GM12891 (cell line): ENCODE results near the gene SMG6.

Source experiments
- DNase-seq: peaks from one replicate; pipeline ENCODE4 v3.0.0; 2011; ENCODE audit warnings: low spot score; ENCODE audit not compliant: insufficient read length
- FAIRE-seq: peaks from 2 replicates; lab custom pipeline; 2011; peaks lifted over from hg19 to GRCh38; lab: Jason Lieb, UNC
- PAX5 ChIP-seq: IDR thresholded peaks from 2 replicates; pipeline ENCODE4 v1.6.1; 2011; ENCODE audit warnings: low read length, moderate library complexity, mild to moderate bottlenecking; ENCODE audit not compliant: insufficient read depth, severe bottlenecking
- POLR2A ChIP-seq: IDR thresholded peaks from 2 replicates; pipeline ENCODE4 v1.6.1; 2011; ENCODE audit warnings: low read depth, low read length, control low read depth
- POLR2AphosphoS5 ChIP-seq: IDR thresholded peaks from 2 replicates; pipeline ENCODE4 v1.6.1; 2011; ENCODE audit warnings: low read depth, low read length, control low read depth
- POU2F2 ChIP-seq: IDR thresholded peaks from 2 replicates; pipeline ENCODE4 v1.6.1; 2011; ENCODE audit warnings: low read depth, mild to moderate bottlenecking, control low read depth, low read length, moderate library complexity
- SPI1 ChIP-seq: IDR thresholded peaks from 2 replicates; pipeline ENCODE4 v1.6.1; 2011; ENCODE audit warnings: low read depth, low read length, control low read depth
- TAF1 ChIP-seq: IDR thresholded peaks from 2 replicates; pipeline ENCODE4 v1.6.1; 2011; ENCODE audit warnings: low read depth, low read length, control low read depth

Gene SMG6

GRCh38 chr17:2049333-2050299 lies 254.0 kb downstream of the SMG6 start:
- peak; percentile 83 for DNase-seq
- TF ChIP-seq TAF1: no peak
- FAIRE-seq: peak; percentile 95

GRCh38 chr17:2048805-2049204 lies 254.8 kb downstream of the SMG6 start:
- DNase-seq: no peak
- FAIRE-seq: peak; percentile 9

GRCh38 chr17:2047590-2047989 lies 256.0 kb downstream of the SMG6 start:
- FAIRE-seq (no peak), DNase-seq (no peak)
- TF ChIP-seq POLR2AphosphoS5: no peak
- TF ChIP-seq TAF1: no peak
- no peak for TF ChIP-seq POU2F2
- no peak for TF ChIP-seq POLR2A
- no peak for TF ChIP-seq SPI1
- TF ChIP-seq PAX5: no peak

More at GRCh38 chr17:2048805-2049204, 254.8 kb downstream of the SMG6 start:
- TF ChIP-seq POLR2A: no peak
- TF ChIP-seq POU2F2: no peak
- TF ChIP-seq TAF1: no peak
- no peak for TF ChIP-seq SPI1
- TF ChIP-seq PAX5: no peak
- no peak for TF ChIP-seq POLR2AphosphoS5

GRCh38 chr17:2044263-2044894 lies 259.2 kb downstream of the SMG6 start:
- no peak for FAIRE-seq
- DNase-seq: no peak
- TF ChIP-seq POLR2AphosphoS5 (no peak), SPI1 (no peak), PAX5 (no peak), POU2F2 (no peak), TAF1 (no peak), POLR2A (no peak)

GRCh38 chr17:2043785-2044184 lies 259.8 kb downstream of the SMG6 start:
- DNase-seq (no peak), FAIRE-seq (no peak)
- TF ChIP-seq POLR2AphosphoS5 (no peak), TAF1 (no peak), SPI1 (no peak), POLR2A (no peak; the same call in 1 of the 2 replicates), PAX5 (no peak), POU2F2 (no peak)

- DNase-seq (no peak), FAIRE-seq (peak; percentile 28)
- TF ChIP-seq TAF1: no peak
- no peak for TF ChIP-seq SPI1
- TF ChIP-seq POU2F2: no peak
- TF ChIP-seq POLR2A: no peak
- TF ChIP-seq POLR2AphosphoS5: no peak
- TF ChIP-seq PAX5: no peak
These were observed 260.7 kb downstream of the SMG6 start for GRCh38 chr17:2042933-2043332.

GRCh38 chr17:2042390-2042847 lies 261.2 kb downstream of the SMG6 start:
- FAIRE-seq (no peak), DNase-seq (no peak)

GRCh38 chr17:2041561-2042389 lies 261.8 kb downstream of the SMG6 start, which contains the start of gene OVCA2:
OVCA2 (plus strand) TSS chr17:2042022; CDS start chr17:2042048, 26 bp downstream.
- TF ChIP-seq PAX5 (peak; percentile 76), SPI1 (peak; percentile 27; the same call in 1 of the 2 replicates), POLR2AphosphoS5 (peak; percentile 83), POLR2A (peak; percentile 88), POU2F2 (peak; percentile 76), TAF1 (peak; percentile 91)
- FAIRE-seq: peak; percentile 100
- peak; percentile 99 for DNase-seq

More at GRCh38 chr17:2042390-2042847, 261.2 kb downstream of the SMG6 start:
- TF ChIP-seq SPI1 (peak; percentile 31; the same call in 1 of the 2 replicates), TAF1 (no peak), PAX5 (no peak)
